Activated naive CD4-positive, alpha-beta T cell treated with anti-CD3 and anti-CD28 coated beads, Interleukin-2, amount 50 U/mL, for 16 hours (primary cell): ENCODE measurements around the gene KNDC1.
"Not testable (repeated sequence)": the region's sequence is repeated elsewhere in the genome, so short reads cannot be mapped to it uniquely, and the experiment has no call there.

Source experiments
- DNase-seq: peaks from one replicate; pipeline ENCODE4 v3.0.0-alpha.2; 2020

Gene KNDC1

DNA sequence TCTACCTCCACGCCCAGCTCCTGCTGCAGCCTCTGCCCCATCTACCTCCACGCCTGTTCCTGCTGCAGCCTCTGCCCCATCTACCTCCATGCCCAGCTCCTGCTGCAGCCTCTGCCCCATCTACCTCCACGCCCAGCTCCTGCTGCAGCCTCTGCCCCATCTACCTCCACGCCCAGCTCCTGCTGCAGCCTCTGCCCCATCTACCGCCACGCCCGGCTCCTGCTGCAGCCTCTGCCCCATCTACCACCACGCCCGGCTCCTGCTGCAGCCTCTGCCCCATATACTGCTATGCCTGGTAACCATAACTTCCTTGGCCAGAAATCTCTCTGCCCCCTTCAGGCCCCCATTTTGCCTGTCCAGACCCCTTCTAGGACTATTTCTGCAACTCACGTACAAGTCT is 105.0 kb downstream of the KNDC1 start:
- DNase-seq = not testable (repeated sequence)

DNA sequence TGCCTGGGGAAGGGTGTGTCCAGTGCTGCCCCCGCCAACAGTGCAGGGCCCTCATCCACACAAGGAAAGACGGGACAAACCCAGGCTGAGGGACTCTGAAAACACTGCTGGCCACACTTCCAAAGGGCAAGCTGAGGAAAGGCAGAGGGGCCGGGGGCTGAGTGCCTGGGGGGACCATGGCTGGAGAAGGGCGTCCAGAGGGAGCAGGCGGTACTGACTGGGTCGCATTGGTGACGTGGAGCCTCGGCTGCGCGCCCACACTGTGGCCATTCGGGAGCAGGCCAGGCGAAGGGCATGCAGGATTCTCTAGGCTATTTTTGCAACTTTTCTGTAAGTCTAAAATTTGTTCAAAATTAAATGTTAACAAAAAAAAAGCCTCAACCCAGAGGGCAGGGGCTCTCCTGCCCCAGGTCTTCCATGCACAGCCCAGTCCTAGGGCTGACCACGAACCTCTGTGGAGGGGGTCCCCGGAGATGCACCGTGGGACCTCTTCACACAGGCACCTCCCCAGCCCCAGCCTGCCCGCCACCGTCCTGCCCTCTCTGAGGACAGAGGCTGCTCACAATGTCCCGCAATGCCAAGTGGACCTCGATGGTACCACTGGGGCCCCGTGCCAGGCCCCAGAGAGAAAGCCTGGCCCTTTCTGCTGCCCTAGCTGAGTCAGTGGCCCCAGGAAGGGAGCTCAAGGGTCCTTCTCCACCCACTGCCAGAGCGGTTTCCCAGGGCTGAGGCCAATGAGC is 106.2 kb downstream of the KNDC1 start:
- no peak for DNase-seq

DNA sequence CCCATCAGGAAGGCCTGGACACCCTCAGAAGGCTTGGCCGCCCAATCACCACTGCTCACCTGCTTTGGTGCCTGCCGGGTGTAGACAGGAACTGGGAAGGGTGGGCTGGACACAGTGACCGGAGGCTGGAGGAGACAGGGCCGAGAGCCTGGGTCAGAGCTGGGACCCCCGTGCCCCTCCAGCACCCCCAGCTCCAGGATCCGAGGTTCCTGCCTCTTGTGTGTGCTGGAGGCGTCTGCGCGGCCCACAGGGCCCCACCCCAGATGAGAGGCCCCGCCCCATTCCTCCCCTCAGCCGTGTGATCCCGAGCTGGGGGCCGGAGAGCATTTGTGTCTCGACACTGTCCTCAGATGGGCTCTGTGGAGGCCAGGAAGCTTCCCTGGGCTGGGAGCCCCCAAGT is 107.3 kb downstream of the KNDC1 start:
- no peak for DNase-seq

DNA sequence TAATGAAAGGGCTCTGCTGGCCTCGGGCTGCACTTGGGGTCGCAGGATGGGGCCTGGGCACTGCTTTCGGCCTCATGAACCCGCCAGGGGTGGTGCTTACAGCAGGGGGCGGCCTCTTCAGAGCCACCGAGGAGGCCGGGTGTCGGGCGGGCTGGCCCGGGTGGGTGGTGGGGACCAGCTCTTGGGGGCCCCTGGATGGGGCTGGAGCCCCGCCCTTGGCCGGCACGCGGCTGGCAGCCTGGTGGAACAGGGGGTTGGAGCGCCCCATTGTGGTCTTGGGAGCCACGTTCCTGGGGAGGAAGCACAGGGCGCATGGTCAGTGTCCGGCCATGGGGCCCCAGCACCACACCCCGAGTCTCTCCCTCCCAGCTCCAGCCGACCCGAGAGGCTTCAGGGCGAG is 107.8 kb downstream of the KNDC1 start:
- DNase-seq = no peak

DNA sequence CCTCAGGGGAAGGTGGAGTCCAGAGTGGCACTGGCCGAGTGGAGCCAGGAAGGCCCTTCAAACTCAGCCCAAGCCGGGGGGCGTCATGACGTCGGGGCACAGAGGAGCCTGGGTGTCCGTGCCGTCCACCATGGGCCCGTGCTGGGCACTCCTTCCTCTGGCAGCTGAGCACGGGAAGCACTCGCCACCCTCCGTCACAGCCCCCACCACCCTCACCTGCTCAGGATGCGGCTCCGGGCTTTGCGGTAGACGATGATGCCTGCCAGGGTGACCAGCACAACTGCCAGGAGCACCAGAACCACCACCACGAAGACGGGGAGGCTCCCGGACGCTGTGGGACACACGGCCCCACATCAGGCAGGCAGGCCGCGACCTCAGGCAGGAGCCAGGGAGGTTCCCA is 108.5 kb downstream of the KNDC1 start:
- no peak for DNase-seq

DNA sequence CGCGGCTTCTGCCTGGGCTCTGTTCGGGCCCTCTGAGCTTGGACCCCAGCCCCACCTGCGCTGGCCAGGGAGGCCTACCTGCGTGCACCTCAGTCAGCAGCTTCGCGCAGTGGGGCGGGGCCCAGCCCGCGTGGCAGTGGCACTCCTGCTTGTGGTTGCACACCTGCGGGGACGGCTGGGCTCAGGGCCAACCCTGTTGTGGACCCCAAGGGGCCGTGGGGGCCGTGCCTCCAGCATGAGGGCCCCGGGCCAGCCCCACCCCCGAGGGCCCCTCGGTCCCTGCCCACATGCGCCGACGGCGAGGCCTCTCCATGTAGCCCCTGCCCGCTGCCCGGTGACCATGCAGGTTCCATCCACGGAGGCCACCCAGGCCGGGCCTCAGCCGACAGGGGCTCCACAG is 109.3 kb downstream of the KNDC1 start:
- no peak for DNase-seq

DNA sequence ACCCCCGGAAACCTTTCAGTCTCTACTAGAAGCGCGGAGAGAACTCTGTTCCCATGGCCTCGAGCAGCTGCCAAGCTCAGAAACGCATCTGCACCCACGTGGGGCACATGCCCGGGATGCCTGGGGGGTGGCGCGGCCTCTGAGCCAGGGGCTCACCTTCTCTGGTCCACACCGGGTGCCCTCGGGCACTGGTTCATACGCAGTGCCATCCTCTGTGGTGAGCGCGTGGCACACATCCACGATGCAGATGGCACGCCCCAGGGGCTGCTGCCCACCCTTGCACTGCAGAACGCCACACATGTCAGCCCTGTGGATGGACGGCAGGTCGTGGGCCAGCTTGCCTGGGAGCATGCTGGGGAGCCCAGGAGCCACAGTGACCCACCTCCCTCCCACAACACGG is 110.2 kb downstream of the KNDC1 start:
- DNase-seq = no peak

DNA sequence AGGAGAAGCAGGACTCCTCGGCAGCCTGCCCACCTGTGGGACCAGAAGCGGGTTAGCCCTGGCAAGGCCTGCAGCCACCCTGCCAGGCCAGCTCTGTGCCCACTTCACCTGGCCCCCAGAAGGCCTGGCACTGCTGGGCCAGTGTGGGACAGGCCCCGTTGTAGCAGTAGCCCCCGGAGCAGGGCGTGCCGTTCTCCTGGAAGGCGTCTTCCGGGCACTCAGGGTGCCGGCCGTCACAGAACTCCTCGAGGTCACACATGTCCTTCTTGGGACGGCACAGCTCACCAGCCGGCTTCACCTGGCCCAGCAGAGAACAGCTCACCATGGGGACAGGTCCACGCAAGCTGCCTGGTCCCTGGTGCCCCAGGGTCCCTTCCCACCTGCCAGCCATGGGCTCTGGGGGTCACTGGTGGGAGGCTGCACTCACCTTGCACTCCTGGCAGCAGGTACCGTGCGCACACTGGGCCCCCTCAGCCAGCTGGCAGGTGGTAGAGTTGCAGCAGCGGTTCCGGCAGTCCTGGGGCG is 110.8 kb downstream of the KNDC1 start:
- DNase-seq = no peak

DNA sequence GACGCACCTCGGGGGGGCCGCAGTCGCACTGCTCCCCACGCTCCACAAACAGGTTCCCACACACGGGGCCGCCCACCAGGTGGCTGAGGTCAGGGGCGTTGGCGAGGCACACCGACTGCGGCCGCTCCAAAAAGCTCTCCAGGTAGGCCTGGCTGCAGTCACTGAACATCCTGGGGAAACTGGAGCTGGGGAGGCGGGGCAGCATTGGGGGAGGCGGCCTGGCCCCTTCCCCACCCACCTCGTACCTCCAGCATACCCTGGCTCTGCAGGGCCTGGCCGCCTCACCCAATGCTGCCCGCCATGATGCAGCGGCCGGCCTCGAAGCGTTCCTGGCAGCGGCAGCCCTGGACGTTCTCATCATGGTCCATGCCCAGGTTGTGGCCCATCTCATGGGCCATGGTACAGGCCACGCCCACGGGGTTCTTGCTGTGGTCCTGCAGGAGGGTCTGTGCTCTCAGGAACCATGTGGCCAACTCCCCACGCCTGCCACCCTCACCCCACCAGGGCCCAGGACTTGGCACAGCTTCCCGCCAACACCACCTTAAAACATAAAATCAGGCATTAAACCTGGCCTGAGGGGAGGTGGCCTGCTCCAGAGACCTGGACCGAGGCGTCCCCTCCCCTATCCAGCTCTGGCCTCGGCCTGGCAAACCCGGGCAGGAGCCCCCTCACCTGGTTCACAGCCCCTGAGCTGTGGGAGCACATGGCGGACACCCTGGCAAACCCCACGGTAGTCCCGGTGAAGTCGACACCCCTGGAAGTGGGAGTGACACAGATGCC is 111.7 kb downstream of the KNDC1 start:
- DNase-seq = no peak

DNA sequence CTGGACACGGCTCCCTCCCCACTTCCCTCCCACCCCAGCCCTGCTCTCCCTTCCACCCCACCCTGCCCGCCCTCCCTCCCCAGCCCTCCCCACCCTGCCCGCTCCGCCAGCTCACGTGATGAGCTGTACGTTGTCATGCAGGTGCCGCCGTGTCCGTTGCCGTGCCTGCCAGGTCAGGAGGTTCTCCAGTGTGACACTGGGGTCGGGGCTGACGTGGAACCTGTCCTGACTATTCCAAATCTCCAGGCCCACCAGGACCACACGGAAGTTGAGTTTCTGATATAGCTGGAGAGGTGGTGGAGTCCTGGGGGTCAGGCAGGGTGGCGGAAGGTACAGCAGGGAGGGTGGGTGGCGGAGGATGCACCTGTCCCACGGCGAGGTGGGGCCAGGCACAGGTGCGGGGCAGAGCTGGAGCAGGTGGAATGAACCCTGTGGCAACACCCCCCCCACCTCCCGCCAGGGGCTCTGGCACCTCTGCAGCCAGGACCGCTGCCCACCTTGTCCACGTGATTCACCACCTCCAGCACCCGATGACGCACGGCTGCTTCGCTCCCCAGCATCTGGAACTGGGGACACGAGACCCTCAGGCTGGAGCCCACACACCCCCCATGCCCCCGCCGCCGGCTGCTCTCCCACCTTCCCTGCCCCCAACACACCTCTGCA is 112.4 kb downstream of the KNDC1 start:
- no peak for DNase-seq

DNA sequence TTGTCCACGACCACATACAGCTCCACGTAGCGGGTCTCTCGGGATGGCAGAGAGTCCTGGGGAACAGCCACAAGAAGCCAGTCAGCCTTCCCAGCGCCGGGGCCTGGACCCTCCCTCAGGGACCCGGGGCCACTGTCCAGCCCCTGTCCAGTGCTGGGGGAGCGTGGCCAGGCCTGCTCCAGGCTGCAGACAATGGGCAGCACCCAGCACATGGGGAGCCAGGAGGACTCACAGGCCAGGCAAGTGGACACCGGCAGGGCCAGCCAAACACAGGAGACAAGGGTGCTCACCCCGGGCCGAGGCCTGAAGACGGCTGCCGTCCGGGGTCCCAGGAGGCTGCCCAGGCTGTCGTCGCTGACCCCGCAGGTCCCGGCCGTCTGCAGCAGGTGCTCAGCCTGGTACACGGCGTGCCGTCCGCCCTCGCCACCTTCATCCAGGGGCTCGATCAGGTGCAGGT is 113.0 kb downstream of the KNDC1 start:
- DNase-seq = no peak

DNA sequence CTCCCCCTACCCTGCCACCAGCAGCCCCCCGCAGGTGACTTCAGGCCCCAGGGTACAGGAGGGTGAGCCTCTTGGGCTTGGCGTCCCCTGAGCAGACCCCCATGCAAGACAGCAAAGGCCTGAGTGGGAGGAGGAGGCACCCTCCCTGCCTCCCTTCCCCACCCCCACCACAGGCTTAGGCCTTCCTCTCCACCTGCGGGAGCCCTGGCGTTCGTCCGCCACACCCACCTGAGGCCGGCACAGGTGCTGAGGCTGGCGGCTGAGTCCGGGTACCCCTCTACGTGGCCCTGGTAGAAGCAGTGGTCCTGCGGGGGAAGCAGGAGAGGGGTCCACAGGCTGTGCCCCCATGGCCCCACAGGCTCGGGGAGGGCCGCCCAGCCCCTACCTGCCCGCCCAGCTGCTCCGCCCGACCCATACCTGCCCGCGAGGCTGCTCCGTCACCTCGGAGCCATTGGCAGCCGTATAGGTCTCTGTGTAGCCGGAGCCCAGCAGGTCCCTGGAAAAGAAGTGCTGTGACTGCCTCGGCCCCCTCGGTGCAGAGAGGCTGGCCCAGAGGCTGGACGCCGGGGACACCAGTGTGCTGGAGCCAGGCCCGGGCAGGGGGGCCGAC is 113.6 kb downstream of the KNDC1 start:
- no peak for DNase-seq

DNA sequence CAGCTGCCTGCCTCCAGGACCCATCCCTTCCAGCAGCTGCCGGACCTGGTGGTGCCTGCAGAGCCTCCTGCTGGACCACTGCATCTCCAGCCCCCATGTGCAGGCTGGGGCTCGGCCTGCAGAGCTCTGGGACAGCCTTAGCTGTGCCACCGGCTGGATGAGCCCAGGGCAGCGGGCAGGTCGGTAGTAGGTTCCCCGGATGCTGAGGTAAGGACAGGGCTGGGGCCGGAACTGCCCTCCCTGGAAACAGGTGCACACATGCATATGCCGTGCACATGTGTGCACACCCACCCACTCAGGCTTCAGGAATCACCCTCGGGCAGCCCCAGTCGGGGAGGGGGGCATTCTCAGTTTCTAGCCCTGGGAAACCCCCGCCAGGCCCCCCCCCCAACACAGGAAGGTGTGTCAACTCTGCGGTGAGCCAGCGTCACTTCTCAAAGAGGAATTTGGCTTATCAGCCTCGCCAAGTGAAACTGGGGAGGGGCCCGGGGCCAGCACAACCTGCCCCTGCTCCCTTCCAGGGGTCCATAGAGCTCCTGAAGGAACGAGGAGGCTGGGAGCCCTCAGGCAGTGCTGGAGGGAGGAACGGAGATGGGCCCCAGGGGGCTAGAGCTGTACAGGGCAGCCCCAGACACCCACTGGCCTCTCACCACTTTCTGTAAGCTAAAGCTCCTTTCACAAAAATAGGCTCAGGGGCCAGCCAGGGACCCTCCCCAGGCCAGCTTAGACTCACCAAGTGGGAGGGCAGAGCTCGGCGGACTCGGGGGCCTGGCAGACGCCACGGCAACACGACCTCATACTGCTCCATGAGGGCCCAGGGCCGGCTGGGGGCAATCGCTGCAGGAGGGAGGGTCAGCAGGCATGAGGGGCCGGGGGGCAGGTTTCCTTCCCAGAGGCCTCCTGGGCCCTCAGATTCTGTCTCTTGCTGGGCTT is 115.0 kb downstream of the KNDC1 start:
- DNase-seq = peak; percentile 83

DNA sequence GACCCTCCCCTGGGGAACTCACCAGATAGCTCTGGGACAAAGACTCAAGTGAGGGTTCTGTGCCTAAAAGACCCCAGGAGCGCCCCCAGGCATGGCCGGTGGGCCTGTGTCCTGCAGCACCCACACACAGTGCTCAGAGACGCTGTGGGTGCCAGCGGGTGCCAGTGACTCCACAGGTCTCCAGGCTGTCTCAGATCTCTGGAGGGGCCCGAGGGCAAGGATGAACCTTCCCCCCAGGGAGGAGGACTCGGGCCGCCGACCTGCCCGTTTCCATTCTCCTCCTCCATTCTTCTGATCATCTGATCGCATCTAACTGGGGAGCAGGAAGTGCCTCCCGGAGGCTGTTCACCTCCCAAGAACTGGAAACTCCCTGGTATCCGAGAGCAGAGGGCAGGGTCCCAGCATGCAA is 115.7 kb downstream of the KNDC1 start:
- peak; percentile 42 for DNase-seq
